IgD-negative memory B cell (primary cell): ENCODE data around the gene SMAD3. TPM values are rescaled to one million over a fixed set of nuclear protein-coding genes. Genes with fewer than 3 reads are reported as not detected.
"Not testable (repeated sequence)": the region's sequence is repeated elsewhere in the genome, so short reads cannot be mapped to it uniquely, and the experiment has no call there.

Experiments
- H3K27ac Mint-ChIP-seq, 3 donors: one replicate each; pipeline ENCODE4 v1.8.0; 2020 to 2022; ENCODE audit warnings: mild to moderate bottlenecking in 3 of 3, mixed read lengths in 3 of 3, moderate library complexity in 1 of 3
- H3K27me3 Mint-ChIP-seq: one replicate; pipeline ENCODE4 v1.8.0; 2021; ENCODE audit warnings: mixed read lengths
- H3K36me3 Mint-ChIP-seq: one replicate; pipeline ENCODE4 v1.8.0; 2020; ENCODE audit warnings: mild to moderate bottlenecking, mixed read lengths
- H3K4me1 Mint-ChIP-seq, 3 donors: one replicate each; pipeline ENCODE4 v1.8.0; 2020 to 2022; ENCODE audit warnings: mixed read lengths in 3 of 3, mild to moderate bottlenecking in 1 of 3
- H3K4me3 Mint-ChIP-seq, 4 donors: one replicate each; pipeline ENCODE4 v1.8.0; 2020 to 2022; ENCODE audit warnings: mild to moderate bottlenecking in 4 of 4, mixed read lengths in 4 of 4, moderate library complexity in 3 of 4
- H3K9me3 Mint-ChIP-seq, 3 donors: one replicate each; pipeline ENCODE4 v1.8.0; 2020 to 2021; ENCODE audit warnings: mixed read lengths in 3 of 3, mild to moderate bottlenecking in 1 of 3
- polyA plus RNA-seq: library from polyadenylated mRNA; unstranded; fragments of 300-500 nt; fragmentation: Illumina TruSeq; gene quantifications from one replicate; pipeline ENCODE4 v1.2.3, GENCODE V29; 2021

SMAD3 gene
- polyA plus RNA-seq, 1 donor from 2014 or later: 32.4 TPM

DNA sequence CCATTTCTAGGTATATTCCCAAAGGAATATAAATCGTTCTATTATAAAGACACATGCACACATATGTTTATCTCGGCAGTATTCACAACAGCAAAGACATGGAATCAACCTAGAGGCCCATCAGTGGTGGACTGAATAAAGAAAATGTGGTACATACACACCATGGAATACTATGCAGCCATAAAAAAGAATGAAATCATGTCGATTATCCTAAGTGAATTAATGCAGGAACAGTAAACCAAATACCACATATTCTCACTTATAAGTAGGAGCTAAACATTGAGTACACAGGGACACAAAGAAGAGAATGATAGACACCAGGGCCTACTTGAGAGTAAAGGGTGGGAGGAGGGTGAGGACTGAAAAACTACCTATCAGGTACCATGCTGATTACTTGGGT is 37.0 kb upstream of the SMAD3 start:
- Mint-ChIP-seq H3K27me3 (peaks cover 12% of the 10 kb centered on the region), H3K4me1 (peaks cover 5 to 11% (median 10%) of the 10 kb centered on the region in 3 donors)
- H3K4me3 Mint-ChIP-seq, H3K9me3 Mint-ChIP-seq, H3K27ac Mint-ChIP-seq, H3K36me3 Mint-ChIP-seq: not testable (repeated sequence)

DNA sequence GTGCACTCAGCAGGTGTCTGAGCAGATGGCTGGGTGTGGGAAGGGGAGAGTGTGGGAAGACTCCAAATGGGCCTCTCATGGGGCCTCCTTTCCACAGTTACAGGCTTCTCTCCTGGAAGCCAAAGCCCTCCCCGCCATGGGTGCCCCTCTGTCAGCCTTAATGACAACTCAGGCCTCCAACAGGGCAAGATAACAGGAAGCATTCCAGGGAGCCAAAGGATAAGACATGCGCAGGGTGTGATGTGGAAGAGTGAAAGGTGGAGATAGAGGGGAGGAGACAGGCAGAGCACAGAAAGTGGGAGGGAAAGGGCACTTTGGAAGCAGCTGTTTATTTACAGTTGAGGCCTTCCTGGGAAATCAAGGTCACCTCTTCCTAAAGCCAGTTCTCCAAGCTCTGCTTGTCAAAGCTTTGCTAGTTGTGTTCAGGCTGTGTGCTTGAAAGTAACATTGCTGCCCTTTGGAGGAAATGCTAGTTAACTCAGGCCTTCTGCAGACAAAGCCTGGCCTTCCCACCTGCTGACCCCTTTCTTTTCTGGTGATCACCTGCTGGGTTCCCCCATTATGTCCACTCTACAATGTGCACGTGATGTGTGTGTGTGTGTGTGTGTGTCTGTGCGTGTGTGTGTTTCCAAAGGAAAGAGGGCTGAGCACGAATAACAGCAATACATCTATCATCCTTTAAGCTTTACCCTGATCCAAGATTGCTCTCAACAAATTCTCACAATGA is 35.2 kb upstream of the SMAD3 start:
- H3K9me3 Mint-ChIP-seq: peaks cover 0 to 2% (median 0%) of the 10 kb centered on the region in 3 donors
- no peaks in the 10 kb centered on the region for H3K36me3 Mint-ChIP-seq
- H3K4me1 Mint-ChIP-seq: peaks cover 5 to 11% (median 10%) of the 10 kb centered on the region in 3 donors
- peaks cover 10% of the 10 kb centered on the region for H3K27me3 Mint-ChIP-seq
- H3K4me3 Mint-ChIP-seq: no peak overlapping the region
- H3K27ac Mint-ChIP-seq: no peak overlapping the region

DNA sequence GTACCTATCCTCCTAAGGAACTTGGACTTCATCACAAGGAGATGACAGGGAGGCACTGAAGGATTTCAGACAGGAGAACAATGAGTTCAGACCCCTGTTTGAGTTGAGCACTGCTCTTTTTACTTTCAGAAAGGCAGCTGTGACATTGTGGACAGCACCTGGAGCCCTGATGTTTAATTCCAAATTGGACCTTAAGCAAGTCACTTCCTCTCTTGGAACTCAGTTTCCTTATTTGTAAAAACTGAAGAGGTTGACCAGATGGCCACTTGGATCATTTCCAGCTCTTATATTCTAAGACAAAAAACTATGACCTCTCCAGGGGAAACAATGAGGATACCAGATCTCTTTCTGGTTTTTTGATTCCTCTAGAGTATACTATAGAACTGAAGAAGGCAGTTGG is 34.1 kb upstream of the SMAD3 start:
- H3K27me3 Mint-ChIP-seq: peaks cover 10% of the 10 kb centered on the region
- H3K36me3 Mint-ChIP-seq: no peaks in the 10 kb centered on the region
- H3K4me1 Mint-ChIP-seq: peaks cover under 1 to 6% (median 6%) of the 10 kb centered on the region in 3 donors
- H3K4me3 Mint-ChIP-seq: no peak overlapping the region
- H3K9me3 Mint-ChIP-seq: peaks cover 0 to 2% (median 0%) of the 10 kb centered on the region in 3 donors
- no peak overlapping the region for H3K27ac Mint-ChIP-seq

DNA sequence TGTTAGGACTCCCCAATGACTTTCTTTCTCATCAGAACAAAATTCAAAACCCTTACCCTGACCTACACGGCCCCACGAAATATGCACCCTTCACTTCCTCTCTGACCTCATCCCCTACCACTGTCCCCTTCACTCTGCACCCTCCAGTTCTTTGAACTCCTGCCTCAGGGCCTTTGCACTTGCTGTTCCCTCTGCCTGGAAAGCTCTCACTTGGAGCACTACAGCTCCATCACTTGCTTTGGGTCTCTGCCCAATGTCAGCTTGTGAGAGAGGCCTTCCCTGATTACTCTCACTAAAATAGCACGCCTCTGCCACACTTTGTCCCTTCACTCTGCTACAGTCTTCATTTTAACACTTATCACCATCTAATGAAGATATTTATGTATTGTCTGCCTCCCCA is 32.8 kb upstream of the SMAD3 start:
- H3K9me3 Mint-ChIP-seq: peaks cover 0 to 2% (median 0%) of the 10 kb centered on the region in 3 donors
- no peaks in the 10 kb centered on the region for H3K36me3 Mint-ChIP-seq
- H3K27me3 Mint-ChIP-seq: peaks cover 8% of the 10 kb centered on the region
- no peak overlapping the region for H3K27ac Mint-ChIP-seq
- peaks cover 0 to 7% (median 3%) of the 10 kb centered on the region in 3 donors for H3K4me1 Mint-ChIP-seq
- H3K4me3 Mint-ChIP-seq: no peak overlapping the region

DNA sequence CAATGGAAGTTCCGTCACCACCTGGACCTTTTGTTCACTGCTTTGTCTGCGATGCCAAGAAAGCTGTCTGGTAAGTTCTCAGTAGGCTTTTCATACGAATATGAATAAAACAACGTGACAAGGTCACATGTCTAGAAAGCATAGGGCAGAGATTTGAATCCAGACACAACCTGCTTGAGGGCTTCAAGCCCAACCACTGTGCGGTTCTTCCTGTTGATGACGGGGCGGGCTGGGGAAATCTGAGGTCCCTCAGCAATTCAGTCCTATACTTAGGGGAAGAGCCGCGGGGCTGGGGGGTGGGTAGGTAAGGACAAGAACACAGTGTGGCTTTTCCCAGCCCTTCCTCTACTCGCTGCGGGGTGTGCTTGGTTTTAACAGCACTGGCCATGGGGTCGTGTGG is 32.4 kb upstream of the SMAD3 start:
- no peaks in the 10 kb centered on the region for H3K36me3 Mint-ChIP-seq
- H3K4me3 Mint-ChIP-seq: peak overlapping the region in 1 of 4 donors; percentile 39
- H3K9me3 Mint-ChIP-seq: peaks cover 0 to 2% (median 0%) of the 10 kb centered on the region in 3 donors
- H3K4me1 Mint-ChIP-seq: peaks cover 0 to 11% (median 3%) of the 10 kb centered on the region in 3 donors
- H3K27ac Mint-ChIP-seq: peak overlapping the region in 1 of 3 donors; percentile 54
- peaks cover 7% of the 10 kb centered on the region for H3K27me3 Mint-ChIP-seq

DNA sequence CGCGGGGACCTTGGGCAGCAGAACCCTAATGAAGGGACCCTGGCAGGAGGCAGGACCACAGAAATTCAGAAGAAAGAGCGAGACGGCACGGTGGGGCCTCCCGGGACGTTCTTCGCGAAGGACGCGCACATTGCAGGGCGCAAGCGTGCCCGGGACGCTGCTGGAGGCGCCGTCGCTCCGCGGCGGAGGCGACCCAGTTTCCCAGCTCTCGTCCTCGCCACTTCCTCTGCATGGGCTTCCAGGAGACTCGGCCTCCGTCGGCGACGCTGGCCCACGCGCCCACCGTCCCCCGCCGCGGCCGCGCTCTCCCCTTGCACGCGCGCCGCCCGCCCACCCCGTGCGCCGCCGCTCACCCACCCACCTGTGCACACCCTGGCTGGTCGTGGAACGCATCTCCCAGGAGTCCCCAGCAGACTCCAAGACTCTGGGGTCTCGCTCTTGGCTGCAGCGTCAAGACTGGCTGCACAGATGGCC is 31.8 kb upstream of the SMAD3 start:
- Mint-ChIP-seq H3K4me1 (peaks cover 0 to 15% (median 3%) of the 10 kb centered on the region in 3 donors), H3K27ac (peak overlapping the region in 1 of 3 donors; percentile 54), H3K36me3 (no peaks in the 10 kb centered on the region), H3K27me3 (peaks cover 7% of the 10 kb centered on the region), H3K9me3 (no peaks in the 10 kb centered on the region), H3K4me3 (peak overlapping the region; percentile 39 to 67 (median 56))

DNA sequence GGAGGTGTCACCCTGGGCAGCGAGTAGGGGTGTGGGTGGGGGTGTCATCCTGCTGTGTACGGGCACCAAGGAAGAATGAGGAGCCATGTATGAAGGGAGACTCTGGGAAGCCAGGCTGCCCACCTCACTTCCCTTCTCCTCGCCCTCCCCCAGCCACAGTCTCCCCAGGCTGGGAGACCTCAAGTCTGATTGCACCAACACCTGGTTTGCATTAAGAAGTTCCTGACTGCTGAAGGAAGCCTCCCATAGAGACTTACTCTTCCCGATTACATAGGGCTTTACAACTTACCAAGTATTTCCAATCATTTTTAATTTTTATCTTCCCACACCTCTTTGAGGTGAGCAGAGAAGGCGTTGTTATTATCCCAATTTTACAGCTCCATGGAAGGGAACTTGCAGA is 29.5 kb upstream of the SMAD3 start:
- Mint-ChIP-seq H3K27me3 (peaks cover 2% of the 10 kb centered on the region), H3K4me3 (peak overlapping the region in 1 of 4 donors; percentile 55), H3K27ac (no peak overlapping the region), H3K4me1 (peaks cover 5 to 17% (median 5%) of the 10 kb centered on the region in 3 donors), H3K36me3 (no peaks in the 10 kb centered on the region), H3K9me3 (no peaks in the 10 kb centered on the region)

DNA sequence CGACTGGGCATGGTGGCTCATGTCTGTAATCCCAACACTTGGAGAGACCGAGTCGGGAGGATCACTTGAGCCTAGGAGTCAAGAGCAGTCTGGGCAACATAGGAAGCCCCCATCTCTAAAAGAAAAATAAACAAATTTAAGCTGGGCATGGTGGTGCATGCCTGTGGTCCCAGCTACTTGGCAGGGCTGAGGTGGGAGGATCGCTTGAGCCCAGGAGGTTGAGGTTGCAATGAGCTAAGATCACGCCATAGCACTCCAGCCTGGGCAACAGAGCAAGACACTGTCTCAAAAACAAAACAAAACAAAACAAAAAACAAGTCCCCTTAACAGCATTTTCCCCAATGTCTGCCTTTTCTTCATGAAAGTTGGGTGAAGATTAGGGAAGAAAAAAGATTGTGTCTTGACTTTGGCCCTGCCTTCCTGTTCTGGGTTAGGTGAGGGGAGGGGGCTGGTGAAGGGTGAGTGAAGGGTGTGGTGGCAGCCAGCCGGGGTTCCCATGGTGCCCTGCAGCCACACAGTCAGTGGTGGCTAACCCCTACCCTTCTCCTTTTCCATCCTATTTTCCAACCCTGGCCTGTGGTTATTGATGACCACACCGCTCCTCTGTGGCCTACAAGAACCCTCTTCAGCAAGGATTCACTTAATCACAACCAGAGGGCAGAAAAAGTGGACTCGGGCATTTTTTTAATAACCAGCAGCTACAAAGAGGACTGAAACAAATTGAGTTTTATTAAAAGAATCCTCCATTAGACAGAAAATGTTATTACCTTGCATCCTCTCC is 28.4 kb upstream of the SMAD3 start:
- H3K4me3 Mint-ChIP-seq: no peak overlapping the region
- no peaks in the 10 kb centered on the region for H3K9me3 Mint-ChIP-seq
- peaks cover 5 to 19% (median 6%) of the 10 kb centered on the region in 3 donors for H3K4me1 Mint-ChIP-seq
- H3K27ac Mint-ChIP-seq: no peak overlapping the region
- peaks cover 4% of the 10 kb centered on the region for H3K27me3 Mint-ChIP-seq
- no peaks in the 10 kb centered on the region for H3K36me3 Mint-ChIP-seq

DNA sequence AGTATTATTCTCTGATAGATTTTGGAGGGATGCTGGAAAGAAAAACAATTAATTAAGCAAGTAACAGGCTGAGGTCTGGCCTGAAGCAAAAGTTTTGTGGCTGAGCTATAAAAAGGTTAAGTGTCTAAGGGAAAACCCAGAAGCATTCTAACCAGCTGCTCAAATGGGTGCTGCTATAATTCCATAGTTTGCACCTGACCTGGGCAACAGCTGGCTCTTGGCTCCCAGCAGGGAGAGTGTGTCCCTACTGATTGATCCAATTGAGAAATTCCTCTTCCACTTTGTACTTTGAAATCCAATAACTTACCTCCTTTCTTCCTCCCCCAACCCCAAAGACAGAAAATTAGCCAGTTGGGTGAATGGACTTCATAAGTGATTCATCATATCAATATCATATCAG is 27.7 kb upstream of the SMAD3 start:
- Mint-ChIP-seq H3K4me1 (peaks cover 9 to 25% (median 10%) of the 10 kb centered on the region in 3 donors), H3K9me3 (no peaks in the 10 kb centered on the region), H3K4me3 (no peak overlapping the region), H3K27me3 (peaks cover 9% of the 10 kb centered on the region), H3K36me3 (no peaks in the 10 kb centered on the region), H3K27ac (no peak overlapping the region)

DNA sequence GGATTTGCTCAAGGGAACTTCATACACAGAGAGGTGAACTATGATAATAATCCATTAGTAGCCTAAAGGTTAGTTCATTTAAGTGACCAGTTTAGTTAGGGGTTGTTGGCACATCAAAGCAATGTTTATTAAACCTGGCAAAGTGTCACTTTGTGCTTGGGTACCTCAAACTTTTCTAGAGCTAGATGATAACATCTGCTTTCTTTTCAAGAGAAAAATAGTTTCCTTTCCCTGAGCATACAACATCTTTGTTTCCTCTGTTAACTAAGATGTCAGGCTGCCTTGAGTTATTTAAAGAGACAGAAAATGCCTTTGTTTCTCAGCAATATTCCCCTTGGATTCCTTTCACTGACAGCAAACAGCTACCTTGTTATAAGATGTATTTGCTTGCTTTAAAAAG is 26.7 kb upstream of the SMAD3 start:
- peaks cover 9% of the 10 kb centered on the region for H3K27me3 Mint-ChIP-seq
- no peak overlapping the region for H3K4me3 Mint-ChIP-seq
- no peak overlapping the region for H3K27ac Mint-ChIP-seq
- peaks cover 8 to 23% (median 15%) of the 10 kb centered on the region in 3 donors for H3K4me1 Mint-ChIP-seq
- no peaks in the 10 kb centered on the region for H3K36me3 Mint-ChIP-seq
- no peaks in the 10 kb centered on the region for H3K9me3 Mint-ChIP-seq

DNA sequence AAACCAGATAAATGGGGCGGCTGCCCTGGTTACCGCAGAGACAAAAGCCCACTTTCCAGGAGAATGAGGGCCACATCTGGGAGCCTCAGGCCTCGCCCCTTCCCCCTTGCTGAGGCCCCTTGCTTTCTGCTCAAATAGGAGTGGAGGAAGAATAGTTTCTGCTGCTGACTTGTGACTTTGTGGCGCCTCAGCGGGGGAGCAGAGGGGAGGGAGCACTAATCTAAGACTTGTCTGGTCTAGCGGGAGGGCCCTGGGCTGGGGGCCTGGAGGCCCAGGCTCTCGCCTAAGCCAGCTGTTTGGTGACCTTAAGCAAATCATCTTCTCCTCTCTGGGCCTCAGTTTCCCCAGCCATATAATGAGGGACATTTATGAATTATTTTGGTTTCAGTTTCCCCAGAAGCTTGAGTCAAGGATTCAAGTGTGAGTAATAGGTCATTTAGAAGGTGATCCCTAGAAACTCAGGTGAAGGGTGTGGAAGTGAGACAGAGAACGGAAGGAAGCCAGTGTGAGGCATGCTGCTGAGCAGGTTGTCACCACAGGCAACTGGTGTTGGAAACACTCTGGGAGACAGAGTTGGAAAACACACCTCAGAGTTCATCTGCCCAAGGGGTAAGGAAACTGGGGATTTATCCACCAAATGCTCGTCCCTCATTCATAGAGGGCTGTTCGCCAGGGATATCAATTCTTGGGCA is 25.9 kb upstream of the SMAD3 start:
- H3K4me1 Mint-ChIP-seq: peaks cover 8 to 23% (median 15%) of the 10 kb centered on the region in 3 donors
- no peaks in the 10 kb centered on the region for H3K9me3 Mint-ChIP-seq
- H3K4me3 Mint-ChIP-seq: peak overlapping the region in 1 of 4 donors; percentile 65
- peak overlapping the region in 1 of 3 donors; percentile 43 for H3K27ac Mint-ChIP-seq
- no peaks in the 10 kb centered on the region for H3K36me3 Mint-ChIP-seq
- H3K27me3 Mint-ChIP-seq: peaks cover 7% of the 10 kb centered on the region

DNA sequence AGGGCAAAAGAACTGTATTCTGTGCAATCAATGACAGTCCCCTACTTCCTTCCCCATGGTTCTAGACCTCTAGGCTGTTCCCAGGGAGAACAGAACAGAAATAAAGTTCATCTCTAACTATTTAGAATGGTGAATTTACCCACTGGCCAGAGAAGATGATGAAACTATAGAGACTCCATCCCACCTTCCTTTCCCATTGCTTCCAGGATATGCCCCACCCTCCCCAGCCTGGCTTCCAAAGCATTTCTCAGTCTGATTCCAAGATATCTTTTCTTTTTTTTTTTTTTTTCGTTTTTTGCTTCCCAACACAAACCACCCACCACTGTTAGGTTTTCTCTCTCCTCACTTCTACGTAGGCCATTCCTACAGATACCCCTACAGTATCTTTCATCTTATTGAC is 25.1 kb upstream of the SMAD3 start:
- H3K4me1 Mint-ChIP-seq: peaks cover 10 to 23% (median 15%) of the 10 kb centered on the region in 3 donors
- H3K9me3 Mint-ChIP-seq: no peaks in the 10 kb centered on the region
- no peak overlapping the region for H3K4me3 Mint-ChIP-seq
- peaks cover 7% of the 10 kb centered on the region for H3K27me3 Mint-ChIP-seq
- no peaks in the 10 kb centered on the region for H3K36me3 Mint-ChIP-seq
- H3K27ac Mint-ChIP-seq: no peak overlapping the region

DNA sequence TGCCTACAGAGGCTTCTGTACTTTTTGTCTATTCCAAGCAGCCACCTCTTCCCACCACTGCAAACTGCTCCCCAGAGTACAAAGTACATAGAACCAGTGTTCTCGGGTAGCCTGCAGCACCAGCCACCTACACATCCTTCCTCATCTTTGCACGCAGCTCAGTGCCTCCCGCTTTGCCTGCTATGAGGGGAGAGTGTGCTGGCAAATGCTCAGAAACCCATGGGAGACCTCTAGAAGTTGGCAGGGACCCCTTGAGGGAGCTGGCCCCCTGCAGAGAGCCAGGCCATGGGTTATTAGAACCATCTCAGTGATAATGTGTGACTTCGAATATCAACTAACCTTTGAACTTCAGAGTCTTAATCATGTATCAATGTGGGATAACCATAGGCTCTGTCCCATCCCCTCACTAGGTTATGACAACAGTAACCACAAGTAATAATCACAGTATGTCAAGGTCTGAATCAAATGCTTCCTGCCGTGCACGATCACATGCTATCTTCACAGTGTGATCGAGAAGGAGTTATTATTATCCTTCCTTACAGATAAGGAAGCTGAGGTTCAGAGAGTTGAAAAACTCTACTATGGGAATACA is 22.8 kb upstream of the SMAD3 start:
- Mint-ChIP-seq H3K36me3 (no peaks in the 10 kb centered on the region), H3K27ac (peak overlapping the region in 1 of 3 donors; percentile 20), H3K27me3 (peaks cover 7% of the 10 kb centered on the region), H3K4me1 (peaks cover 10 to 19% (median 15%) of the 10 kb centered on the region in 3 donors), H3K4me3 (no peak overlapping the region), H3K9me3 (no peaks in the 10 kb centered on the region)

DNA sequence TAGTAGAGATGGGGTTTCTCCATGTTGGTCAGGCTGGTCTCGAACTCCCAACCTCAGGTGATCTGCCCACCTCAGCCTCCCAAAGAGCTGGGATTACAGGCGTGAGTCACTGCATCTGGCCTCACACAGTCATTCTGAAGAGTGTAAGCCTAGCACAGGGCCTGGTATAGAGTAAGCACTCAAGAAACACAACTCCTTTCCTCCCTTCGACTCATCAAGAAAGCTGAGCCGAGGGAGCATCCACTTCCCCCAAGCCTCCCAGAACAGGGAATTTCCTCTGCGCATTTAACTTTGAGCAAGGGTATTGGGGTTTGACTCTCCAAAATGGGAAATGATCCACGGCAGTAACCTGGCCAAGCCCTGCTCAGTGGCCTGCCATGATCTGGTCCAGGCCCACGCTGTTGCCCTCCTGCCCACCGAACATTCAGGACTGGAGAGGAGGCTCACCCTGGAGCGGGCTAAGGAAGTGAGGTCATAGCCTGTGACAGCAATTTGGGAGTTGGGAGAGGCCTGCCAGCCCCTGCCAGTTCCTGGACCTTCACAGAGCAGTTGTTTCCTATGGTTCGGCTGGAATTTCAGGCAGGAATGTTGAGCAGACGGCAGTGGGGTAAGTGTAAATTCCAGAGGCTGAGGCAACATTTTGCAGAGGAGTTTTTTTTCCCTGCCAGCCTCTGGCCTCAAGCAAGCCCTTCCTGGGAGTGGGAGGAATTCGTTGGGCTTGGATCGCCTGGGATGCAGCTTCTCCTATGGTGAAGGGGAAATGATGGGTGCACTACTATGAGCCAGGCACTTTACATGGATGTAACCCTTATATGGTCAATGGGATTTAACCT is 21.2 kb upstream of the SMAD3 start:
- H3K9me3 Mint-ChIP-seq: no peaks in the 10 kb centered on the region
- peaks cover 14 to 21% (median 14%) of the 10 kb centered on the region in 3 donors for H3K4me1 Mint-ChIP-seq
- H3K27ac Mint-ChIP-seq: peak overlapping the region in 1 of 3 donors; percentile 71
- H3K4me3 Mint-ChIP-seq: no peak overlapping the region
- H3K27me3 Mint-ChIP-seq: peaks cover 7% of the 10 kb centered on the region
- H3K36me3 Mint-ChIP-seq: no peaks in the 10 kb centered on the region
